Mucosa of stomach (tissue), 1 donor: Measurements from ENCODE around the gene ZMYM2.

Source experiments
- H3K27me3 ChIP-seq: one replicate; pipeline ENCODE4 v1.7.0; 2013; ENCODE audit warnings: mild to moderate bottlenecking, low read length; ENCODE audit not compliant: control insufficient read depth, insufficient read depth
- H3K36me3 ChIP-seq: one replicate; pipeline ENCODE4 v1.7.0; 2013; ENCODE audit warnings: low read length; ENCODE audit not compliant: control insufficient read depth, insufficient read depth
- H3K4me1 ChIP-seq: one replicate; pipeline ENCODE4 v1.7.0; 2013; ENCODE audit warnings: mild to moderate bottlenecking, low read length; ENCODE audit not compliant: control insufficient read depth, insufficient read depth
- H3K4me3 ChIP-seq: one replicate; pipeline ENCODE4 v1.7.0; 2013; ENCODE audit warnings: low read length
- H3K9ac ChIP-seq: one replicate; pipeline ENCODE4 v1.7.0; 2013; ENCODE audit warnings: mild to moderate bottlenecking, low read length, moderate library complexity
- H3K9me3 ChIP-seq: one replicate; pipeline ENCODE4 v1.7.0; 2013; ENCODE audit warnings: mild to moderate bottlenecking, low read length, moderate library complexity; ENCODE audit not compliant: control insufficient read depth
- donor health status: Pancreatic carcinoma.

The ZMYM2 gene

DNA sequence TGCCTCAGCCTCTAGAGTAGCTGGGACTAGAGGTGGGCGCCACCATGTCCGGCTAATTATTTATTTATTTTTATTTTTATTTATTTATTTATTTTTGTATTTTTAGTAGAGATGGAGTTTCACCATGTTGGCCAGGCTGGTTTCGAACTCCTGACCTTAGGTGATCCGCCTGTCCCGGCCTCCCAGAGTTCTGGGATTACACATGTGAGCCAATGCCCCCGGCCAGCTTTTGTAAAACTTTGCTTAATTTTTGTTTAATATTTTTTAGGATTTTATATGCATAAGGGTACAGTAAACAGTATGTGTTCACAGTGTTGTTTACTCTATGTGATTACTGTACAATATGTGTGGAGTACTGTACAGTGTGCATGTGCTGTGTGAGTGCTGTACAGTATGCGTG lies 98.7 kb downstream of the ZMYM2 start:
- Histone ChIP-seq H3K36me3 (no peaks in the 10 kb centered on the region), H3K9ac (no peak overlapping the region), H3K27me3 (no peaks in the 10 kb centered on the region), H3K4me1 (no peaks in the 10 kb centered on the region), H3K4me3 (no peak overlapping the region), H3K9me3 (no peaks in the 10 kb centered on the region)

DNA sequence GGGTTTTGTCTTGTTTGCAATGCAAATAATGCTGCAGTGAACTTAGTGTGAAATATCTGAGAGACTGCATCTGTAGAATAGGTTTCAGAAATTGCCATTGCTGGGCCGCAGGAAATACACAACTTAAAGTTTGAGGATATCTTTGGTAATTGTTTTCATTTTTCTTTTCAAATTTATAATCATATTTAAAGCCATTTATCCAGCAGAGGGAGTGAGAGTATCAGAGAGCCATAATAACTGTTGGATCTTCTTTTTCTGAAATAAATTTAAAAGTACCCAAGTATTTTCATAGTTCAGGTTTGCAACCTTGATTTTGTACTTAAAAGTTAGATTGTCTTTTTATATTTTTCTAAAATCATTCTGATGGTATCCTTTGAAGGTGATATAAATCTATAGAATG lies 99.4 kb downstream of the ZMYM2 start:
- no peak overlapping the region for H3K4me3 ChIP-seq
- H3K27me3 ChIP-seq, result no peaks in the 10 kb centered on the region
- no peaks in the 10 kb centered on the region for H3K4me1 ChIP-seq
- H3K36me3 ChIP-seq, result no peaks in the 10 kb centered on the region
- no peak overlapping the region for H3K9ac ChIP-seq
- no peaks in the 10 kb centered on the region for H3K9me3 ChIP-seq

DNA sequence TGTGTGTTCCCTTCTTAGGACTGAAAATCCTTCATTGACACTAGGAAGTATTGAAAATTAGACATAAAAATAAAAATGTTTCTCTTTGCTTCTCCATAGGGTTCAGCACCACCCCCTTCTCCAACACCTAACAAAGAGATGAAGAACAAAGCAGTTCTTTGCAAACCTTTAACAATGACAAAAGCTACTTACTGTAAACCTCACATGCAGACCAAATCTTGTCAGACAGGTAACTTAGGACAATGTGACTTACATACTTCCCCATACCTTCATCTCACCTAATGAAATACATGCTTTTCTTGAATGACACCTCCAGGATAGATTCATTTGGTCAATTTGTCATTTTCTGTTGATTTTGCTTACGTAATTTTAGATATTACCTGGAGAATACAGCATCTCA lies 99.9 kb downstream of the ZMYM2 start:
- H3K9ac ChIP-seq, result no peak overlapping the region
- no peaks in the 10 kb centered on the region for H3K36me3 ChIP-seq
- no peak overlapping the region for H3K4me3 ChIP-seq
- no peaks in the 10 kb centered on the region for H3K4me1 ChIP-seq
- H3K9me3 ChIP-seq, result no peaks in the 10 kb centered on the region
- H3K27me3 ChIP-seq, result no peaks in the 10 kb centered on the region

DNA sequence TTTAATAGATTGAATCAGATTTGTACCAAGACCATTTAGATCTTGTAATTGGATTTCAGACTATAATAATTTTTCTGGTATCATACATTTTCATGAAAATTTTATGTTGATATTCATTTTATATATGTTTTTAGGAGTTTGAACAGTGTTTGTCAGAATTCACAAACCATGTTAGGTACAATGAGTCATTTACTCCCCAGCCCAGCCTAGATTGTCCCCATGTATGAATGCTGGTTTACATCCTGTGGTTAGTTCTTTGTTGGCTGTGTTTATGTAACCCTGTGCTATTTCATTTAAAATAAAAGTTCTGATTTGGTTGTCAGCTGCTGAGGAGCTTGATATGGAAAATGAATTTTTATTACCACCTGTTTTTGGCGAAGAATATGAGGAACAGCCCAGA lies 105.6 kb downstream of the ZMYM2 start:
- H3K36me3 ChIP-seq, result no peaks in the 10 kb centered on the region
- H3K9ac ChIP-seq, result no peak overlapping the region
- no peaks in the 10 kb centered on the region for H3K27me3 ChIP-seq
- H3K4me1 ChIP-seq, result no peaks in the 10 kb centered on the region
- no peak overlapping the region for H3K4me3 ChIP-seq
- H3K9me3 ChIP-seq, result no peaks in the 10 kb centered on the region

DNA sequence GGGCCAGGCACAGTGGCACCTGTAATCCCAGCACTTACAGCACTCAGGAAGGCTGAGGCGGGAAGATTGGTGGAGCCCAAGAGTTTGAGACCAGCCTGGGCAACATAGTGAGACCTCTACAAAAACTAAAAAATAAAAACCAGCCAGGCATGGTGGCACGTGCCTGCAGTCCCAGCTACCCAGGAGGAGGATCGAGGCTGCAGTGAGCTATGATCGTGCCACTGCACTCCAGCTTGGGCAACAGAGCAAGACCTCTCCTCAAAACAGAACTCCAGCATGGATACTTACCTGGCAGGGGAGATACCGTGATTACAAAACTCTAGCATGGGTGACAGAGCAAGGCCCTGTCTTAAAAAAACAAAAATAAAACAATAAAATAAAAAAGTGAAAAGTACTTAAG lies 107.0 kb downstream of the ZMYM2 start:
- H3K4me1 ChIP-seq, result no peaks in the 10 kb centered on the region
- H3K9ac ChIP-seq, result no peak overlapping the region
- H3K4me3 ChIP-seq, result no peak overlapping the region
- no peaks in the 10 kb centered on the region for H3K36me3 ChIP-seq
- no peaks in the 10 kb centered on the region for H3K27me3 ChIP-seq
- H3K9me3 ChIP-seq, result no peaks in the 10 kb centered on the region

DNA sequence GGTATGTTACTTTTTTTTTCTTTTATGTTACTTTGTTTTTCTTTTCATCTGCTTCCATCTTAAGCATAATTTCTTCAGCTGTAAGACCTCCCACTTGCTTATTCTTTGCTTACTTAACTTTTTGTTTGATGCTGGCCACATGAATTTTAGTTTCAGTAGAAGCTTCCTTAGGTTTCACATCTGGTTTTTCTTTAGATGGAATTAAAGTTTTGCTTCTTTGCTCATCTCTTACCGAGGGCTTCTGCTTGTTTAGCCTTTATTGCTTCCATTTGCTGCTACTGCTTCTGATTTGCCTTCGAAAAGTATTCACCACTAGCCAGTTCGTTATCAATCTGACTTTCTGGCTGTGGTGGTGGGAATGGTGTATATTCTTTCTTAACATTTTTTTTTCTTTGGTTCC lies 111.4 kb downstream of the ZMYM2 start:
- H3K4me3 ChIP-seq, result no peak overlapping the region
- H3K36me3 ChIP-seq, result peaks cover 8% of the 10 kb centered on the region
- H3K27me3 ChIP-seq, result no peaks in the 10 kb centered on the region
- no peak overlapping the region for H3K9ac ChIP-seq
- H3K4me1 ChIP-seq, result no peaks in the 10 kb centered on the region
- H3K9me3 ChIP-seq, result no peaks in the 10 kb centered on the region

DNA sequence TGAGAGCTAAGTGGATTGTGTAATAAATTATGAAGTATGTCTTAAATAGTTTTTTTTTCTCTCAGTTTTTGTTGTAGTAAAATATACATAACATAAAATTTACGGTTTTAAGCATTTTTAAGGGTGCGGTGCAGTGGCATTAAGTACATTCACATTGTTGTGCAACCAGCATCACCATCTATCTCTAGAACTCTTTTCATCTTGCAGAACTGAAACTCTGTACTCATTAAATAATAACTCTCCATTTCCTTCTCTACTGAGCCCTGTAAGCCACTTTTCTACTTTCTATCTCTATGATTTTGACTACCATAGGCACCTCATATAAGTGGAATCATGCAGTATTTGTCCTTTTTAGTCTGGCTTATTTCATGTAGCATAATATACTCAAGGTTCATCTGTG lies 115.2 kb downstream of the ZMYM2 start:
- H3K4me3 ChIP-seq, result no peak overlapping the region
- H3K36me3 ChIP-seq, result peaks cover 8% of the 10 kb centered on the region
- no peaks in the 10 kb centered on the region for H3K27me3 ChIP-seq
- no peaks in the 10 kb centered on the region for H3K9me3 ChIP-seq
- H3K4me1 ChIP-seq, result no peaks in the 10 kb centered on the region
- no peak overlapping the region for H3K9ac ChIP-seq

DNA sequence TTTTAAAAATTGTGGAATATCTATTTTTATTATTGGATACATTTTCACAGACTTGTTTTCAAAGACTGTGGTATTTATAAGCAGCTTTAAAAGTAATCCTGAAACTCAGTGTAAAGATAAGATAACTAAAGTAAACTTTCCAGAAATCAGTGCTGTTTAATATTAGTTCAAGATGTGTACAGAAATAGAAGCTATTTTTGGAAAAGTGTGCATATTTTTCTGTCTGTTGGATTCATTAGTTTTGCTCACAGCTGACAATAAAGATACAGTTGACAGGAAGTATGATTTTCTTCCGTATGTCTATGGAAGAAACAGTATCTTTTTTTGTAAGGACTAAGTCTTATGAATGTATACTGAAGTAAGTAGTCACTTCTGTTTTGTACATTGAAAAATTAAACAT lies 116.4 kb downstream of the ZMYM2 start:
- Histone ChIP-seq H3K9me3 (no peaks in the 10 kb centered on the region), H3K4me3 (no peak overlapping the region), H3K36me3 (peaks cover 8% of the 10 kb centered on the region), H3K4me1 (no peaks in the 10 kb centered on the region), H3K27me3 (no peaks in the 10 kb centered on the region), H3K9ac (no peak overlapping the region)

DNA sequence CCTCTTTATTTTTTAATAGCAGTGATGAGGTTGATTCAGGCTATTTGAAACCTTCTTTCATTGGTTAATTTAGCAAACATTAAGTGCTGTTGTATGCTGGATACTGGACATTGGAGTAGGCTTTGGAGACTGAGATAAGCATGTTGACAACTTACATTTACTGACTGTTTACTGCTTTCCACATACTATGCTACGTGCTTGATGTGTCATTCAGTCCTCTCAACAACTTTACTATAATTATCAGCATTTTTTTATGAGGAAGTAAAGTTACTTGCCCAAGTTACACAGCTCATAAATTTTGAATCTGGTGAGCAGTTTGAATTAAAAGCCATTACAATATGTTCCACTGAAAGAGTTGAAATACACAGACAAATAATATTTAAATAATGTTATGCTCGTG lies 118.6 kb downstream of the ZMYM2 start:
- peaks cover under 1% of the 10 kb centered on the region for H3K36me3 ChIP-seq

DNA sequence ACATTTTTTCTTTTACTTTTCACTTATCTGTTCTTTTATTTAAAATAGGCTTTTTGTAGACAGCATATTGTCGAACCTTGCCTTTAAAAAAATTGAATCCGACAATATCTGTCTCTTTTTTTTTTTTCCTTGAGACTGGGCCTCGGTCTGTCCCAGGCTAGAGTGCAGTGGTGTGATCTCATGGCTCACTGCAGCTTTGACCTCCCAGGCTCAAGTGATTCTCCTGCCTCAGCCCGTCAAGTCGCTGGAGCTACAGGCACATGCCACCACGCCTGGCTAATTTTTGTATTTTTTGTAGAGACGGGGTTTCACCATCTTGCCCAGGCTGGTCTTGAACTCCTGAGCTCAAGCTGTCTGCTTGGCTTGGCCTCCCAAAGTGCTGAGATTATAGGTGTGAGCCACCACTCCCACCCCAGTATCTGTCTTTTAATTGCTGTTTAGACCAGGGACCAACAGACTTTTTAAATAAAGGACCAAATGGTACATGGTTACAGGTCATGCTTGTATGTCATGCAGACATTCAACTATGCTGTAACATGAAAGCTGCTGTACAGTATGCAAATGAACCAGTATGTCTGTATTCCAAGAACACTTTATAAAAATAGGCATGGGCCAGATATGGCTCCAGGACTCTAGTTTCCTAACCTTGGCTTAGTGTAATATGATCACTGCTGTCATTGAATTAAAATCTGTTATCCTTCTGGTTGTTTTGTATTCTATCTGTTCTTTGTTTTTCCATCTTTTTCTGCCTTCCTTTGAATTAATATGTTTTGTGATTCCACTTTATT lies 122.0 kb downstream of the ZMYM2 start:
- no peak overlapping the region for H3K4me3 ChIP-seq
- H3K9ac ChIP-seq, result no peak overlapping the region
- no peaks in the 10 kb centered on the region for H3K36me3 ChIP-seq
- no peaks in the 10 kb centered on the region for H3K4me1 ChIP-seq
- H3K27me3 ChIP-seq, result no peaks in the 10 kb centered on the region
- no peaks in the 10 kb centered on the region for H3K9me3 ChIP-seq

More for the DNA sequence above, 118.6 kb downstream of the ZMYM2 start:
- Histone ChIP-seq H3K4me1 (no peaks in the 10 kb centered on the region), H3K9ac (no peak overlapping the region), H3K4me3 (no peak overlapping the region), H3K27me3 (no peaks in the 10 kb centered on the region), H3K9me3 (no peaks in the 10 kb centered on the region)

DNA sequence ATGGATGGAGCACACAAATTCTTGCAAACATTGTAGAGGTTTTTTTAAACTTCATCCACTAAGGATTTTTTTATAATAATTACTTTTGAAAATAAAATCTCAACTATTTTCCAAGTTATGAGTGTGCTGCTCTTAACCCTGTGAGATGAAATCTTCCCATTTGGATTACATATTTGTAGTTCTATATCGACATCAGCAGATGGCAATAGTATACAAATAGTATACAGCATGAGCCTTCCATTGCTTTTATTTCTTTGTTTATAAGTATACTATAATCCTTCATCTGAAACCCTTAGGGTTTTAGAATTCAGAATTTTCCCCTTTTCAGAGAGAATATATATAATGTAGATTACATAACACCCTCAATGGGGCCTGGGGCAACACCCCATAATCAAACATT lies 131.8 kb downstream of the ZMYM2 start:
- Histone ChIP-seq H3K36me3 (no peaks in the 10 kb centered on the region), H3K9me3 (no peaks in the 10 kb centered on the region), H3K27me3 (no peaks in the 10 kb centered on the region), H3K4me3 (no peak overlapping the region), H3K9ac (no peak overlapping the region), H3K4me1 (no peaks in the 10 kb centered on the region)

DNA sequence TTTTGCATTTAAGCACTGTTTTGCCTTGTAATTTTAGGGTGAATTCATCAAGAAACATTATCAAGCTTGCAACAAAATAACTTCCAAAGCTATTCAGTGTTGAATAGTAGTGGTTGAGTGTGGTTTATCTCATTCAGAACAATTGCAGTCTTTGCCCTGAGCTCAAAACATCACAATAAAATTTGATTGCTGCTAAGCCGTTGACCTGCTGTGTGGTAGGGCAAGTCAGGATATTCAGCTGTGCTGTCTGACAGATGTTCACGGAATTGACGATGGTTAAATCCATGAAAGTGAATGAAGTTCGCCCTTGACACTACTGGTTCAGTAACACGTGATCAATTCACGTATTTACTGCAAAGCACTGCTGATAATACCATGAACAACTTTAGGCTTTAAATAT lies 135.4 kb downstream of the ZMYM2 start:
- Histone ChIP-seq H3K36me3 (no peaks in the 10 kb centered on the region), H3K4me3 (no peak overlapping the region), H3K9me3 (no peaks in the 10 kb centered on the region), H3K4me1 (no peaks in the 10 kb centered on the region), H3K27me3 (no peaks in the 10 kb centered on the region), H3K9ac (no peak overlapping the region)

DNA sequence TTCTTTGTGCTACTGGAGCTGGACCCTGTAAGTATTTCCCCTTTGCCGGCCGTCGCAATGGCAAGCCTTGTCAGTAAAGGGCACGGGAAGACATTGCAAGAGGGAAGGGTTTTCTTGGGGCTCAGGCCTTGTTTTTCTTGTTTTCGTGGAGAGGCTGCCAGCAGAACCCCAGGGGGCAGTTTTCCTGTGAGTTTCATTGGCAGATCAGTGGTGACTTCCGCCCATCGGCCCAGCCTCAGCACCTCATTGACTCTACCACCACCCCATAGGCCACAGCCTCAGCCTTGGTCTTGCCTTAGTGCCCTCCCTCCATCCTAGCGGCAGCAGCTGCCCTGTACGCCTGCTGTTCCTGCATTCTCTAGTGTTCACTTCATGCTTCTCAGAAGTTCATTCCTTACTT lies 140.8 kb downstream of the ZMYM2 start:
- H3K4me1 ChIP-seq, result no peaks in the 10 kb centered on the region
- no peak overlapping the region for H3K4me3 ChIP-seq
- H3K36me3 ChIP-seq, result no peaks in the 10 kb centered on the region
- no peaks in the 10 kb centered on the region for H3K9me3 ChIP-seq
- H3K9ac ChIP-seq, result no peak overlapping the region
- H3K27me3 ChIP-seq, result peaks cover 5% of the 10 kb centered on the region
